ENCODE results near the gene HTR4.

Gene HTR4

GRCh38 chr5:148636353-148636752, 18.0 kb downstream of the HTR4 start:
- Histone ChIP-seq H3K27me3 (ENCODE audit: control insufficient read depth, insufficient read depth, low read length) (no peaks in the 10 kb centered on the region), H3K27ac (no peak overlapping the region), H3K9me3 (ENCODE audit: control insufficient read depth, low read length) (no peaks in the 10 kb centered on the region), H3K36me3 (ENCODE audit: control insufficient read depth, insufficient read depth, low read length) (no peaks in the 10 kb centered on the region), H3K4me2 (ENCODE audit: low read length) (no peak overlapping the region), H3K4me1 (no peaks in the 10 kb centered on the region), H3K4me3 (ENCODE audit: low read depth, low read length) (no peak overlapping the region), H3K9ac (no peak overlapping the region), H3K79me2 (no peaks in the 10 kb centered on the region), H2AFZ (no peak overlapping the region)
- no peak for TF ChIP-seq CTCF (IDR thresholded peaks at IDR 0.05)

GRCh38 chr5:148635321-148636083, 18.8 kb downstream of the HTR4 start:
- no peak for TF ChIP-seq CTCF (IDR thresholded peaks at IDR 0.05)
- Histone ChIP-seq H3K4me3 (ENCODE audit: low read depth, low read length) (no peak overlapping the region), H2AFZ (no peak overlapping the region), H3K27ac (no peak overlapping the region), H3K9me3 (ENCODE audit: control insufficient read depth, low read length) (no peaks in the 10 kb centered on the region), H3K9ac (no peak overlapping the region), H3K36me3 (ENCODE audit: control insufficient read depth, insufficient read depth, low read length) (no peaks in the 10 kb centered on the region), H3K4me2 (ENCODE audit: low read length) (no peak overlapping the region), H3K4me1 (no peaks in the 10 kb centered on the region), H3K27me3 (ENCODE audit: control insufficient read depth, insufficient read depth, low read length) (no peaks in the 10 kb centered on the region), H3K79me2 (no peaks in the 10 kb centered on the region)

- Histone ChIP-seq H3K79me2 (no peaks in the 10 kb centered on the region), H3K9me3 (ENCODE audit: control insufficient read depth, low read length) (no peaks in the 10 kb centered on the region), H3K4me3 (ENCODE audit: low read depth, low read length) (no peak overlapping the region), H3K27me3 (ENCODE audit: control insufficient read depth, insufficient read depth, low read length) (no peaks in the 10 kb centered on the region), H3K4me2 (ENCODE audit: low read length) (no peak overlapping the region), H3K27ac (no peak overlapping the region), H3K9ac (no peak overlapping the region), H3K4me1 (no peaks in the 10 kb centered on the region), H3K36me3 (ENCODE audit: control insufficient read depth, insufficient read depth, low read length) (no peaks in the 10 kb centered on the region), H2AFZ (no peak overlapping the region)
- no peak for TF ChIP-seq CTCF (IDR thresholded peaks at IDR 0.05)
Observed at GRCh38 chr5:148633067-148633377, 21.3 kb downstream of the HTR4 start.

GRCh38 chr5:148632255-148633066, 21.9 kb downstream of the HTR4 start:
- Histone ChIP-seq H3K9ac (no peak overlapping the region), H2AFZ (no peak overlapping the region), H3K27me3 (ENCODE audit: control insufficient read depth, insufficient read depth, low read length) (no peaks in the 10 kb centered on the region), H3K4me1 (no peaks in the 10 kb centered on the region), H3K4me3 (ENCODE audit: low read depth, low read length) (no peak overlapping the region), H3K36me3 (ENCODE audit: control insufficient read depth, insufficient read depth, low read length) (no peaks in the 10 kb centered on the region), H3K79me2 (no peaks in the 10 kb centered on the region), H3K9me3 (ENCODE audit: control insufficient read depth, low read length) (no peaks in the 10 kb centered on the region), H3K4me2 (ENCODE audit: low read length) (no peak overlapping the region), H3K27ac (no peak overlapping the region)
- no peak for TF ChIP-seq CTCF (IDR thresholded peaks at IDR 0.05)
